NCI-H2227 (cell line): ENCODE data around the gene GSTM4.
A peak's percentile ranks its signal among the peaks of the same experiment; 100 is the strongest.

Source experiments
- DNase-seq: peaks from one replicate; lab custom pipeline; 2025; ENCODE audit not compliant: unreplicated experiment; lab: John Stamatoyannopoulos, UW

GSTM4 gene

GRCh38 chr1:109624201-109625010 is 31.5 kb upstream of the GSTM4 start:
- no peak for DNase-seq

GRCh38 chr1:109625176-109625575 is 30.7 kb upstream of the GSTM4 start:
- no peak for DNase-seq

GRCh38 chr1:109625601-109626560 is 30.0 kb upstream of the GSTM4 start:
- DNase-seq: no peak

GRCh38 chr1:109626682-109627408 is 29.1 kb upstream of the GSTM4 start:
- DNase-seq: no peak

- no peak for DNase-seq
These were observed 28.1 kb upstream of the GSTM4 start for GRCh38 chr1:109627692-109628399.

GRCh38 chr1:109628540-109629321 is 27.2 kb upstream of the GSTM4 start:
- DNase-seq: no peak

GRCh38 chr1:109629372-109630030 is 26.4 kb upstream of the GSTM4 start:
- DNase-seq: no peak

GRCh38 chr1:109630081-109630897 is 25.6 kb upstream of the GSTM4 start:
- DNase-seq: no peak

- DNase-seq: no peak
These were observed 24.9 kb upstream of the GSTM4 start for GRCh38 chr1:109630898-109631512.

- no peak for DNase-seq
These were observed 24.1 kb upstream of the GSTM4 start for GRCh38 chr1:109631513-109632505.

- peak; percentile 84 for DNase-seq
These were observed 23.1 kb upstream of the GSTM4 start for GRCh38 chr1:109632671-109633346.

GRCh38 chr1:109634292-109634691 is 21.6 kb upstream of the GSTM4 start:
- DNase-seq: no peak

- no peak for DNase-seq
These were observed 20.8 kb upstream of the GSTM4 start for GRCh38 chr1:109634771-109635750.

- no peak for DNase-seq
These were observed 20.1 kb upstream of the GSTM4 start for GRCh38 chr1:109635862-109636200.
